HG02938 (cell line): ENCODE results near the gene KRTAP10-9.
"Not testable (repeated sequence)": the region's sequence is repeated elsewhere in the genome, so short reads cannot be mapped to it uniquely, and the experiment has no call there.

Source experiments
- ATAC-seq: cut with Tn5 transposase; IDR thresholded peaks from one replicate; pipeline ENCODE4 v1.9.1; 2021; ENCODE audit warnings: mild to moderate bottlenecking, moderate library complexity; ENCODE audit not compliant: unreplicated experiment

KRTAP10-9 gene, protein sequence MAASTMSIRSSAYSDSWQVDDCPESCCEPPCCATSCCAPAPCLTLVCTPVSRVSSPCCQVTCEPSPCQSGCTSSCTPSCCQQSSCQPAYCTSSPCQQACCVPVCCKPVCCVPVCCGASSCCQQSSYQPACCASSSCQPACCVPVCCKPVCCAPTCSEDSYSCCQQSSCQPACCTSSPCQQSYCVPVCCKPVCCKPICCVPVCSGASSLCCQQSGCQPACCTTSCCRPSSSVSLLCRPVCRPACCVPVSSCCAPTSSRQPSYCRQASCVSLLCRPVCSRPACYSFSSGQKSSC

DNA sequence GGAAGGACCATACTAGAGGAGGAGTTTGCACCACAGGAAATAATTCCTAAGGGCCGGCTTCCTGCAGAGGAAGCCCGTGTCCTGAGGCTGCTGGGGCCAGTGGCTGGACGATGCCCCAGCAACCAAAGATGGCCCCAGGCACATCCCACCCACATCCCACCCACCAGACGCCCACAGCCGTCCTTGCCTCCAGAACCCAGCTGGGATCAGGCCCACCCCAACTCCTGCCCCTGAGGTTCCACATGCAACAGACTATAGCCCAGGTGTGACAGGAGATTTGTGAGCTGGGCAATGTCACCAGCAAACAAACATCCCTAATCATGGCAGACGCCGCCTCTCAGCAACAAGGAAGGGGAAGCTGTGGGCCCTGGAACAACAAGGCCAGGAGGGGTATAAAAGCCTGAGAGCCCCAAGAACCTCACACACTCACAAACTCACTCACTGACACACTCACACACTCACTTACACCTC is at the start of gene KRTAP10-9:
KRTAP10-9 (plus strand) TSS at position 421 of the 471 bp plus-strand sequence. CDS start 79 bp downstream, outside the sequence.
- ATAC-seq: no peak

- no peak for ATAC-seq
These were observed 48.4 kb upstream of the KRTAP10-9 start for GRCh38 chr21:44578371-44579055.

GRCh38 chr21:44579056-44579832 is 47.6 kb upstream of the KRTAP10-9 start:
- no peak for ATAC-seq

- ATAC-seq: no peak
These were observed 47.1 kb upstream of the KRTAP10-9 start for GRCh38 chr21:44579833-44580144.

GRCh38 chr21:44580231-44580821 is 46.6 kb upstream of the KRTAP10-9 start, which contains the start of gene KRTAP10-5:
TSS of gene KRTAP10-5 (minus strand) at chr21:44580604. CDS start at chr21:44580578, 26 bp downstream.
- not testable (repeated sequence) for ATAC-seq

DNA sequence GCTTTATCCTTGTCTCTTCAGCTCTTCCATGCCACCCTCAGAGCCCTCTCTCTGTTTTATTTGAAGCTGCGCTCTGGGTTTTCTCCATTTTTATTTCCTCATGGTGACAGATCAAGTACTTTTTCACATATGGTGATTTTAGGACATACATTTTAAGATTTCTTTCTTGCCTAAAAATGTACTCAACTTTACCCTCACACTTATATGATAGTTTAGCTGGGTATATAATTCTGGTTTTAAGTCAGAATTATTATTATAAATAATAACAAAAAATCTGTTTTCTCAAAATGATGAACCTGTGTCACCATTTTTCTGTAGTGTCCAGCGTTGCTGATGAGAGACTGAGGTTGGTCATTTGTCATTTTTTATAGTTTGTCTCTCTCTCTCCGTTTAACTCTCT is 45.7 kb upstream of the KRTAP10-9 start:
- ATAC-seq: no peak

DNA sequence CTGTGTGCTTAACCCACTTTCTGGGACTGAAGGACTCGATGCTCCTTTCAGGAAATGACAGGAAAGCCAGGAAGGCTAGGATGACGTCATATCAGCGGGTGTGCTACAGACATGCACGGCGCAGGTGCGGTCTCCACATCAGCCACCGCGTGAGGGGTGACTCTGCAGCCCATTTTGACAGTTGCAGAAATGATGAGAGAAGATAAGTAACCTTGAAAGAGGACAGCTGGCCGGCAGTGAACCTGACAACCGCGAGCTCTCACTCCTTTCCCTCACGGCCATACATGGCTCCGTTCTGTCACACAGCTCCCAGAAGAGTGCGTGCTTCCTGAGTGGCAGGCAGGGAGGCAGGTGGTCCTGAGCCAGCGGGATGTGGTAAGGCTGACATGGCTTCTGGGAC is 44.8 kb upstream of the KRTAP10-9 start:
- no peak for ATAC-seq

- ATAC-seq: no peak
These were observed 43.6 kb upstream of the KRTAP10-9 start for GRCh38 chr21:44583089-44583799.

- no peak for ATAC-seq
These were observed 43.1 kb upstream of the KRTAP10-9 start for GRCh38 chr21:44583800-44584147.

GRCh38 chr21:44585892-44586291 is 41.0 kb upstream of the KRTAP10-9 start:
- no peak for ATAC-seq

DNA sequence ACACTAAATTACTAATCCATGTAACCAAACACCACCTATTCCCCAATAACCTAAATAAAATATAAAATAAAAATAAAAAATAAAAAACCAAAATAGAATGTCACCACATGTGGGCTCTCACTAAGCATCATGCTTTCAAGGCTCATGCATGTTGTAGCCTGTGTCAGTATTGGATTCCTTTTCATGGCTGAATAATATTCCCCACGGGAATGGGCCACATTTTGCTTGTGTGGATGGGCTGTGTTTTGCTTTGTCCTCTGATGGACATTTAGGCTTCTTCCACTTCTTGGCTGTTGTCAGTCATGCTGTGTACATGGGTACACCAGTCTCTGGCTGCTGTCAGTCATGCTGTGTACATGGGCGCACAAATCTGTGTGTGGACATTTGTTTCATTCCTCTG is 37.8 kb upstream of the KRTAP10-9 start:
- ATAC-seq: no peak

DNA sequence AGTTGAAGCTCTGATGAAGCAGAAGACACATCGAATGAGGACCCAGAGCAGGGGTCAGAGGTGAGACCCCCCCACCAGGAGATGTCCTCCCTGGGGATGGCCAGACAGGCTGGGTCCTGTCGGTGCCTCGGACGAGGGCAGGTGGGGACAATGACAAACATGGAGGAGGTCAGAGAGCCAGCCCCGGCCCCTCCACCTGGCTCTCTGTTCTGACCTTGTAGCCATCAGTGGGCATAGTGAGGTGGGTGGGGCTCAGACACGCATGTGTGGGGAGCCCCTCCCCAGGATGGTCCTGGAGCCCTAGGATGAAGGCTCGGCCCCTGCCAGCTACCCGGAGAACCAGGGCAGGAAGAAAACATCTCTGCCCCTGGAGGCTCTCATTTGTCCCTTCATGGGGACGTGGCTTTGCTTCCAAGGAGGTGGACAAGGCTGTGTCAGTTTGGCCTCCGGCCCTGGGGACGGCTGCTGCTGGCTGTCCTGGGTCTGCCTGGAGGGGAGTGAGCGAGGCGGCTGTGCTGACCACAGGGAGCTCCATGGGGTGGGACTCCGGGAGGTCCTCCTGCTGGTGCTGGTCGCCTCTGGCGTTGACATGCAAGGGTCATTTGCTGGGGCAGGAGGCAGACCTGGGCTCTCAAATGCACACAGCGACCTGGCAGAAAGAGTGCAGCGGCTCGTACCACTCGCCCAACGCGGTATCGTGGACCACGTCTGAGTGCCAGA is 37.1 kb upstream of the KRTAP10-9 start:
- ATAC-seq: no peak

DNA sequence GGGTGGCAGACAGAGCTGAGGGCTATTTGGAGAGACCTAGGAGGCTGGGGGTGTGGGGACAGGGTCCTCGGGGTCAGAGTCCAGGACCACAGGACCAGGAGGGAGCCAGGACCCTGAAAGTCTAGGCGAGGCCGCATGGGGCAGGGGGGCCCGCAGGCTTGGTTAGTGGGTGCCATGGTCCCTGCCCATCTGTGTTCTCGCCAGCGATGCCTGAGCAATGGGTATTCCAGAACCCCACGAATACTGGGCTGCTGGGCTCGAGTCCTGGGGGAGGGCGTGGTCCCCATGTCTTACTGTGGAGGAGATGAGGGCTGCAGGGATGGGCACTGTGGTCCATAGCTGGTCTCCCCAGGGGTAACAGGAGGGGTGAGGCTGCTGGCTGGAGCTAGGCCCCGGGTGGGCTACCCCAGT is 36.6 kb upstream of the KRTAP10-9 start:
- no peak for ATAC-seq

GRCh38 chr21:44590897-44591800 is 35.7 kb upstream of the KRTAP10-9 start:
- ATAC-seq: not testable (repeated sequence)

DNA sequence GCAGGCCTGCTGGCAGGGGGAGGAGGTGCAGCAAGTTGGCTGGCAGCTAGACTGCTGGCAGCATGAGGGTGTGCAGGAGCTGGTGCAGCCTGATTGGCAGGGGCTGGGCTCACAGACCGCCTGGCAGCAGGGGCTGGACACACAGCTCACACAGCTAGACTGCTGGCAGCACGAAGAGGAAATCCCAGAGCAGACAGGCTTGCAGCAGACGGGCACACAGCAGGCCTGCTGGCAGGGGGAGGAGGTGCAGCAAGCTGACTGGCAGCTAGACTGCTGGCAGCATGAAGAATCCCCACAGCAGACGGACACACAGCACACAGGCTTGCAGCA is 35.1 kb upstream of the KRTAP10-9 start:
- ATAC-seq: not testable (repeated sequence)

- no peak for ATAC-seq
These were observed 34.2 kb upstream of the KRTAP10-9 start, which contains the start of gene KRTAP10-6 for GRCh38 chr21:44592446-44593311. TSS of gene KRTAP10-6 (minus strand) at chr21:44592505. CDS start at chr21:44592484, 21 bp downstream.

- ATAC-seq: no peak
These were observed 33.1 kb upstream of the KRTAP10-9 start for GRCh38 chr21:44593598-44594405.
